Kidney (tissue), 14 donors: ENCODE measurements around the gene LIME1. TPM values are rescaled to one million over a fixed set of nuclear protein-coding genes. Genes with fewer than 3 reads are reported as not detected.
A peak's percentile ranks its signal among the peaks of the same experiment; 100 is the strongest.

ENCODE experiments used
- DNase-seq, 5 donors: peaks; one replicate each; pipeline ENCODE4 v3.0.0-alpha.2; 2013 to 2020
- FAIRE-seq: peaks from 2 replicates; lab custom pipeline; 2012; peaks lifted over from hg19 to GRCh38; lab: Jason Lieb, UNC
- H3K27ac ChIP-seq, 2 donors: one replicate each; pipeline ENCODE4 v1.7.0; 2013; ENCODE audit warnings: low read depth in 2 of 2, low read length in 2 of 2, inconsistent platforms in 1 of 2
- H3K27me3 ChIP-seq: one replicate; pipeline ENCODE4 v1.7.1; 2013; ENCODE audit warnings: low read length, inconsistent platforms; ENCODE audit not compliant: control insufficient read depth, insufficient read depth
- H3K36me3 ChIP-seq, 3 donors: one replicate each; pipeline versions ENCODE4 v1.7.0 to v1.7.1; 2013; ENCODE audit warnings: low read length in 3 of 3, control low read depth in 1 of 3, inconsistent platforms in 1 of 3; ENCODE audit not compliant: insufficient read depth in 3 of 3, control insufficient read depth in 2 of 3
- H3K4me1 ChIP-seq, 3 donors: one replicate each; pipeline versions ENCODE4 v1.7.0 to v1.7.1; 2013; ENCODE audit warnings: low read length in 3 of 3, inconsistent platforms in 1 of 3, low read depth in 1 of 3; ENCODE audit not compliant: control insufficient read depth in 2 of 3, insufficient read depth in 2 of 3
- H3K4me3 ChIP-seq, 3 donors: one replicate each; pipeline versions ENCODE4 v1.7.0 to v1.8.1; 2013; ENCODE audit warnings: low read length in 3 of 3, control low read depth in 1 of 3, inconsistent platforms in 1 of 3
- H3K9ac ChIP-seq, 3 donors: one replicate each; pipeline versions ENCODE4 v1.7.0 to v1.7.1; 2013; ENCODE audit warnings: low read length in 3 of 3, control low read depth in 1 of 3, inconsistent platforms in 1 of 3
- H3K9me3 ChIP-seq, 3 donors: one replicate each; pipeline versions ENCODE4 v1.7.0 to v1.7.1; 2013; ENCODE audit warnings: low read length in 3 of 3, control low read depth in 1 of 3, inconsistent platforms in 1 of 3; ENCODE audit not compliant: control insufficient read depth in 2 of 3, insufficient read depth in 1 of 3
- CTCF ChIP-seq: IDR thresholded peaks from 3 replicates; pipeline ENCODE4 v1.5.1; 2012; ENCODE audit warnings: mild to moderate bottlenecking, moderate library complexity, borderline replicate concordance; ENCODE audit not compliant: insufficient read depth; ENCODE audit errors: extremely low read depth
- intact Hi-C: fragments of 100-400 bp; cut with DNase I; formaldehyde crosslinking; loops from one replicate; pipeline ENCODE4 v1.11.1; 2022
- polyA plus RNA-seq: library from polyadenylated mRNA; stranded (reverse); fragments of 350-450 nt; fragmentation: Illumina TruSeq; extraction: RNeasy Lipid Tissue Mini Kit (QIAGEN cat#74804); gene quantifications from one replicate; pipeline ENCODE4 v1.2.3, GENCODE V29; 2014; ENCODE audit warnings: low read depth, low replicate concordance; ENCODE audit not compliant: insufficient read depth
- total RNA-seq: library from RNA; stranded (reverse); fragmentation: NEBNext Ultra II Directional; extraction: Animal tissue kit (Norgen Biotek cat#: 25700); gene quantifications from one replicate; pipeline ENCODE4 v1.2.1, GENCODE V29; 2021
- donor health status: control.
- donor health status: control.
- donor health status: control.
- donor health status: control.
- donor health status: control.
- donor health status: DM: yes; HTN: yes; CAD: no.
- donor health status: Normal renal cell carcinoma (clear cell type).

LIME1 gene
- total and polyA plus RNA-seq, 2 donors from 2014 or later = 12.1 to 114 TPM

DNA sequence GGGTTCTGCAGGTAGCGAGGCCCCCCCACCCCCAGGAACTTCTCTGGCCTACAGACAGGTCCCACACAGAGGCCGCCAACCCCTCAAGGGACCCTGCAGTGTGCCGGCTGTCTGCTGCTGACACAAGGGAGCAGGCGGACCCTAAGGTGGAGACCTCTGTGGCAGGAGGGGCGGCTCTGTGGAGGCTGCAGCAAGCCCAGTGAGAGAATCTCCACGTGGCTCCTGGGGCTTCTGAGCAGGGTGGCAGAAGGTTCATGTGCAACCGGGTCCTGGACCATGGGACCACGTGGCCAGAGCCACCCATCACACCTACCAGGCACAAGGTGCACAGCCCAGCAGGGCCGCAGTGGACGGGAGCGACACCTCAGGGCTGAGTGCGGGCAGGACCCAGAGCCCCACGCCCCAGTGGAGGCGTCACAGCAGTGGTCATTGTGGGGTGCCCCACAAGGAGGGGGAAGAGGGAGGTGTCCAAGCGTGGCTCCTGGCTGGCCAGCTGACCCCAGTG, 32.9 kb upstream of the LIME1 start:
- H3K4me1 ChIP-seq = peaks cover 0 to 10% (median 6%) of the 10 kb centered on the region in 3 donors
- H3K9me3 ChIP-seq = no peaks in the 10 kb centered on the region
- no peaks in the 10 kb centered on the region for H3K27me3 ChIP-seq
- no peak overlapping the region for H3K27ac ChIP-seq
- peaks cover 2 to 28% (median 11%) of the 10 kb centered on the region in 3 donors for H3K36me3 ChIP-seq
- no peak for TF ChIP-seq CTCF
- FAIRE-seq (no peak), DNase-seq (no peak)
- H3K9ac ChIP-seq = no peak overlapping the region
- intact Hi-C loops = no loop called here
- H3K4me3 ChIP-seq = no peak overlapping the region

DNA sequence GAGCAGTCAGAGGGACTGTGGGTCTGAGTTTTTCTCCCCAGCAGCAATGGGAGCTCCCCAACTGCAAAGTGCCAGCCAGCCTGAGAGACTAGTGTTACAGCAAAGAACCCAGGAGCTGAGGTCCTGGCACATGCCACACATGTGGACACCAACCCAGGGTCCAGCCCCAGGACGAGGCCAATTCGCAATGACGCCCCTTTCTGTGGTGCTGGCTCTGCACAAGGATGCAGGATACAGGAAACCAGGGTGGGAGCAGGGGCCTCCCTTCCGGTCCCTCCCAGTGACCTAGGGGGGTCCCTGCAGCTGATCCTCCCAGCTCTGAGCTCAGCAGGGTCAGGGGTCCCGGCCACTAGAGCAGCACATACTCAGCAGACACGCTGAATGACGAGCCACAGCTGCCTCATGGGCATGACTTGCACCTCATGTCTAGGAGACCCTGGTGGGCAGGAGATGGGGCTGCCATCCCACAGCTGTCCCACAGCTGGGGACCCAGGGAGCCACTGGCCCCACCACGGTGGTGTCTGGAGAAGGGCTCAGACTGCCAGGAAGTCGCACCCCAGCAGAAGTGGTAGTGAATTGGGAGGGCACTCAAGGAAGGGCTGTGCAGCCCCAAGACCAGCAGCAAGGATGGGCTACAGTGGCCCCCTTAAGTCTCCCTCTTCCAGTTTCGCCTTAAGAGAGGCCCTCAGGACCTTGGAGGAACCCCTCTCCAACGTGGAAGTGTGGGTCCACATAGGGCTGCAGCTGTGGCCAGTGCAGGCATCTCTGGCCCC, 32.3 kb upstream of the LIME1 start:
- H3K9me3 ChIP-seq = no peaks in the 10 kb centered on the region
- H3K4me3 ChIP-seq = no peak overlapping the region
- FAIRE-seq (no peak), DNase-seq (no peak)
- TF ChIP-seq CTCF = no peak
- no peaks in the 10 kb centered on the region for H3K27me3 ChIP-seq
- intact Hi-C loops = no loop called here
- H3K36me3 ChIP-seq = peaks cover 2 to 28% (median 11%) of the 10 kb centered on the region in 3 donors
- H3K9ac ChIP-seq = no peak overlapping the region
- H3K4me1 ChIP-seq = peaks cover 0 to 16% (median 6%) of the 10 kb centered on the region in 3 donors
- no peak overlapping the region for H3K27ac ChIP-seq

DNA sequence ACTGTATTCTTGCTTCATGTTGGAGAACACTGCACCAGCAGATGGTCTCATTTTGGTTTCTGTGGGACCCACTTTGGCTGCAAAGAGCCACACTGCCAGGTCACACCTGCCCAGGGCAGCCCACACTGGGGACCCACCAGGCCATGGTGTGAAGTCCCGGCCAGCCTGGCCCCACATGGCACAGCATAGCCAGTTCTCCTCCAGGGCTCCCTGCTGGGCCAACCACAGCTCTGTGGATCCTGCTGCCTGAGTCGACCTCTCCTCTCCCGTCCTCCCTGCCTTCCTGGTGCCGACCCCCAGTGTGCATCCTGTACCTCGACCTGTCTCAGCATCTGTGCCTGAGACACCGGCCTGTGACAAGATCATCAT, 31.7 kb upstream of the LIME1 start:
- FAIRE-seq = no peak
- TF ChIP-seq CTCF = no peak

More for the DNA sequence above, 31.7 kb upstream of the LIME1 start:
- Histone ChIP-seq H3K36me3 (peaks cover 2 to 28% (median 11%) of the 10 kb centered on the region in 3 donors), H3K9ac (no peak overlapping the region), H3K4me1 (peaks cover 0 to 17% (median 6%) of the 10 kb centered on the region in 3 donors), H3K27ac (no peak overlapping the region), H3K27me3 (no peaks in the 10 kb centered on the region), H3K4me3 (no peak overlapping the region), H3K9me3 (no peaks in the 10 kb centered on the region)
- DNase-seq = peak in 1 of 5 donors; percentile 37
- intact Hi-C loops = no loop called here
